CD14-positive monocyte (primary cell): Measurements from ENCODE around the gene CHAT. TPM values are rescaled to one million over a fixed set of nuclear protein-coding genes. Genes with fewer than 3 reads are reported as not detected.

Experiments
- DNase-seq, 3 donors: peaks; one replicate each; pipeline ENCODE4 v3.0.0-alpha.2; 2011 to 2022
- H2AFZ ChIP-seq: 2 replicates; pipeline ENCODE4 v1.6.0; 2012; ENCODE audit warnings: mild to moderate bottlenecking, low read depth, low read length, inconsistent platforms; ENCODE audit not compliant: insufficient read depth, poor library complexity, severe bottlenecking
- H3K27ac ChIP-seq, 2 donors: 1 replicate in 1 of 2; 2 replicates in 1 of 2; pipeline ENCODE4 v1.5.1; 2012 to 2013; ENCODE audit warnings: low read length in 2 of 2, control low read depth in 1 of 2, inconsistent platforms in 1 of 2, low read depth in 1 of 2, mild to moderate bottlenecking in 1 of 2
- H3K27me3 ChIP-seq, 2 donors: one replicate each; pipeline versions ENCODE4 v1.6.0 to v1.6.1; 2011 to 2013; ENCODE audit warnings: low read length in 2 of 2; ENCODE audit not compliant: control insufficient read depth in 2 of 2, insufficient read depth in 2 of 2
- H3K36me3 ChIP-seq, 2 donors: replicated peaks in 1 of 2; 1 replicate in 1 of 2; 2 replicates in 1 of 2; pipeline versions ENCODE4 v1.5.1 to v1.6.1; 2012 to 2013; ENCODE audit warnings: low read length in 2 of 2, control low read depth in 1 of 2, inconsistent platforms in 1 of 2, mild to moderate bottlenecking in 1 of 2; ENCODE audit not compliant: insufficient read depth in 2 of 2, control insufficient read depth in 1 of 2
- H3K4me1 ChIP-seq, 2 donors: 1 replicate in 1 of 2; 2 replicates in 1 of 2; pipeline versions ENCODE4 v1.5.1 to v1.6.1; 2012 to 2013; ENCODE audit warnings: low read length in 2 of 2, control low read depth in 1 of 2, inconsistent platforms in 1 of 2, mild to moderate bottlenecking in 1 of 2, moderate library complexity in 1 of 2; ENCODE audit not compliant: insufficient read depth in 2 of 2, control insufficient read depth in 1 of 2
- H3K4me2 ChIP-seq: replicated peaks from 2 replicates; pipeline ENCODE3; 2012; ENCODE audit warnings: low read length, moderate library complexity, mild to moderate bottlenecking; ENCODE audit not compliant: poor library complexity, severe bottlenecking; ENCODE audit errors: extremely low read depth
- H3K4me3 ChIP-seq, 3 experiments: fragments of 200-600 bp in 1 of 3; sonication (generic) in 1 of 3; replicated peaks in 1 of 3; 1 replicate in 2 of 3; 2 replicates in 1 of 3; pipeline ENCODE4 v1.5.1; 2011 to 2013; ENCODE audit warnings: low read length in 3 of 3, mild to moderate bottlenecking in 3 of 3, control low read depth in 2 of 3, low read depth in 2 of 3, inconsistent platforms in 1 of 3, moderate library complexity in 1 of 3
- H3K79me2 ChIP-seq: 2 replicates; pipeline ENCODE4 v1.6.0; 2012; ENCODE audit warnings: mild to moderate bottlenecking, control low read depth, inconsistent platforms, low read length, moderate library complexity; ENCODE audit not compliant: insufficient read depth
- H3K9ac ChIP-seq: 2 replicates; pipeline ENCODE4 v1.6.0; 2017; ENCODE audit warnings: low read length, mild to moderate bottlenecking; ENCODE audit not compliant: insufficient read depth, poor library complexity, severe bottlenecking
- H3K9me3 ChIP-seq, 2 donors: replicated peaks in 1 of 2; 1 replicate in 1 of 2; 2 replicates in 1 of 2; pipeline versions ENCODE4 v1.5.1 to v1.6.1; 2012 to 2013; ENCODE audit warnings: low read length in 2 of 2, control low read depth in 1 of 2; ENCODE audit not compliant: control insufficient read depth in 1 of 2, insufficient read depth in 1 of 2
- H4K20me1 ChIP-seq: 2 replicates; pipeline ENCODE4 v1.6.0; 2012; ENCODE audit warnings: mild to moderate bottlenecking, low read length, control low read depth, moderate library complexity; ENCODE audit not compliant: insufficient read depth
- H3K27ac Mint-ChIP-seq, 7 donors: one replicate each; pipeline ENCODE4 v1.8.0; 2020; ENCODE audit warnings: mild to moderate bottlenecking in 7 of 7, mixed read lengths in 7 of 7, moderate library complexity in 6 of 7, inconsistent platforms in 2 of 7
- H3K27me3 Mint-ChIP-seq, 3 donors: one replicate each; pipeline ENCODE4 v1.8.0; 2021 to 2022; ENCODE audit warnings: low read depth in 3 of 3, mild to moderate bottlenecking in 3 of 3, mixed read lengths in 3 of 3, moderate library complexity in 3 of 3, inconsistent platforms in 1 of 3
- H3K36me3 Mint-ChIP-seq, 2 donors: one replicate each; pipeline ENCODE4 v1.8.0; 2020; ENCODE audit warnings: mixed read lengths in 2 of 2, inconsistent platforms in 1 of 2, mild to moderate bottlenecking in 1 of 2
- H3K4me1 Mint-ChIP-seq: one replicate; pipeline ENCODE4 v1.8.0; 2020; ENCODE audit warnings: mild to moderate bottlenecking, mixed read lengths
- H3K4me3 Mint-ChIP-seq, 2 donors: one replicate each; pipeline ENCODE4 v1.8.0; 2020; ENCODE audit warnings: mild to moderate bottlenecking in 2 of 2, mixed read lengths in 2 of 2, moderate library complexity in 1 of 2
- H3K9me3 Mint-ChIP-seq, 7 donors: one replicate each; pipeline ENCODE4 v1.8.0; 2020 to 2022; ENCODE audit warnings: mixed read lengths in 7 of 7, mild to moderate bottlenecking in 6 of 7, moderate library complexity in 6 of 7, inconsistent platforms in 2 of 7
- CTCF ChIP-seq: fragments of 200-600 bp; IDR thresholded peaks from one replicate; pipeline ENCODE4 v1.8.0; 2022; ENCODE audit warnings: antibody characterized with exemption, mild to moderate bottlenecking
- WGBS: methylation state at CpG from one replicate; pipeline ENCODE4 v1.1.5; 2013; ENCODE audit warnings: missing lambda C conversion rate; ENCODE audit not compliant: insufficient coverage; 5-methylcytosine and 5-hydroxymethylcytosine counted together
- intact Hi-C, 2 donors: fragments of 100-400 bp; cut with micrococcal nuclease; formaldehyde crosslinking; loops; one replicate each; pipeline versions ENCODE4 v1.15.0 to v1.15.1; 2023
- polyA plus RNA-seq, 3 donors: library from polyadenylated mRNA; depleted of rRNA in 1 of 3; unstranded in 2 of 3; stranded (reverse) in 1 of 3; fragments of 300-500 nt in 2 of 3; fragments of >200 nt in 1 of 3; fragmentation: Illumina TruSeq in 2 of 3; gene quantifications; 1 replicate in 2 of 3; 2 replicates in 1 of 3; pipeline ENCODE4 v1.2.3, GENCODE V29; 2012 to 2021

The CHAT gene
- polyA plus RNA-seq, 3 donors: not detected

GRCh38 chr10:49650724-49651034 is 36.8 kb downstream of the CHAT start:
- Histone ChIP-seq H3K9me3 (no peaks in the 10 kb centered on the region), H3K36me3 (no peaks in the 10 kb centered on the region), H3K9ac (no peak overlapping the region), H3K79me2 (no peaks in the 10 kb centered on the region), H2AFZ (no peak overlapping the region), H3K27me3 (no peaks in the 10 kb centered on the region), H4K20me1 (no peaks in the 10 kb centered on the region), H3K4me2 (no peak overlapping the region), H3K4me1 (peaks cover 6 to 10% of the 10 kb centered on the region in 2 donors), H3K27ac (no peak overlapping the region), H3K4me3 (no peak overlapping the region)
- peaks cover 17% of the 10 kb centered on the region for H3K4me1 Mint-ChIP-seq
- TF ChIP-seq CTCF: no peak
- peaks cover 0 to 4% (median 0%) of the 10 kb centered on the region in 7 donors for H3K9me3 Mint-ChIP-seq
- intact Hi-C loops: no loop called here
- H3K36me3 Mint-ChIP-seq: no peaks in the 10 kb centered on the region
- H3K4me3 Mint-ChIP-seq: no peak overlapping the region
- DNase-seq: no peak
- 89% methylated on average over 1 of the region's 1 CpG for WGBS
- peaks cover 17 to 18% (median 17%) of the 10 kb centered on the region in 3 donors for H3K27me3 Mint-ChIP-seq
- H3K27ac Mint-ChIP-seq: no peak overlapping the region

GRCh38 chr10:49651039-49651835 is 37.4 kb downstream of the CHAT start:
- peaks cover 18 to 19% (median 19%) of the 10 kb centered on the region in 3 donors for H3K27me3 Mint-ChIP-seq
- H3K4me1 Mint-ChIP-seq: peaks cover 13% of the 10 kb centered on the region
- H3K79me2 ChIP-seq: no peaks in the 10 kb centered on the region
- no peak for TF ChIP-seq CTCF
- H3K9me3 Mint-ChIP-seq: peaks cover 0 to 4% (median 0%) of the 10 kb centered on the region in 7 donors
- no peaks in the 10 kb centered on the region for H3K27me3 ChIP-seq
- no peak overlapping the region for H3K27ac ChIP-seq
- H3K36me3 ChIP-seq: no peaks in the 10 kb centered on the region
- no peak overlapping the region for H3K4me3 Mint-ChIP-seq
- H3K9ac ChIP-seq: no peak overlapping the region
- no peak overlapping the region for H2AFZ ChIP-seq
- no peak for DNase-seq
- WGBS: 86% methylated on average over 15 of the region's 15 CpGs
- no peak overlapping the region for H3K27ac Mint-ChIP-seq
- no peak overlapping the region for H3K4me2 ChIP-seq
- H3K9me3 ChIP-seq: no peaks in the 10 kb centered on the region
- H3K4me1 ChIP-seq: peaks cover under 1 to 5% of the 10 kb centered on the region in 2 donors
- intact Hi-C loops: no loop called here
- H3K4me3 ChIP-seq: no peak overlapping the region
- H3K36me3 Mint-ChIP-seq: no peaks in the 10 kb centered on the region
- no peaks in the 10 kb centered on the region for H4K20me1 ChIP-seq
